ENCODE measurements around the gene NR5A1. TPM values are rescaled to one million over a fixed set of nuclear protein-coding genes. Genes with fewer than 3 reads are reported as not detected.

NR5A1 gene
- total and polyA plus RNA-seq, 7 donors: 0.03 to 0.60 TPM; not detected in 5

DNA sequence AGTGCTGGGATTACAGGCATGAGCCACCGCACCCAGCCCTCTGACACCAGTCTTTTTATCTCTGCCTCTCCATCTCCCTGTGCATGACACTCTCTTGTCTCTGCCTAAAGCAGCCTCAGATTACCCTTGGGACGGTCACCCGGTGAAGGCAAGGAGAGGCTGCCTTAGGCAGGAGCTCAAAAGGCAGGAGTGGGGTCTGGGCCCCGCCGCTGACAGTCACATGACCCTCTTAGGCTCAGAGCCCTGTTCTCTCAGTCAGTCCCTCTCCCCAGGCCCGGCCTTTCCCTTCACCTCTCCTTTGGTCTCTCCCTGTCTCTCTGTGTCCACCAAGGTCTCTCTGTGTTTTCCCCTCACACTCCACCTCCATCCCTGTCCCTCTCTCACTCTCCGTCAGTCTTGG is 34.4 kb downstream of the NR5A1 start:
- Histone ChIP-seq H3K4me3 (no peak overlapping the region), H3K27me3 (peaks cover 14 to 40% (median 26%) of the 10 kb centered on the region in 3 donors), H3K4me1 (peaks cover 0 to 8% (median 6%) of the 10 kb centered on the region in 4 donors), H3K27ac (no peak overlapping the region), H3K36me3 (no peaks in the 10 kb centered on the region), H3K9me3 (no peaks in the 10 kb centered on the region)
- DNase-seq: no peak
- TF ChIP-seq POLR2AphosphoS5 (IDR thresholded peaks at IDR 0.05) (no peak), POLR2A (IDR thresholded peaks at IDR 0.05) (no peak), EP300 (IDR thresholded peaks at IDR 0.05) (no peak), CTCF (IDR thresholded peaks at IDR 0.05) (no peak)
- intact Hi-C loops (cut with DNase I): no loop called here
- WGBS, 2 donors: 75 to 77% methylated on average over 7 of the region's 7 CpGs

GRCh38 chr9:124471761-124472160 is 35.4 kb downstream of the NR5A1 start:
- H3K36me3 ChIP-seq: no peaks in the 10 kb centered on the region
- WGBS, 2 donors: 79 to 82% methylated on average over 9 of the region's 9 CpGs
- no peaks in the 10 kb centered on the region for H3K4me1 ChIP-seq
- H3K9me3 ChIP-seq: no peaks in the 10 kb centered on the region
- intact Hi-C loops (cut with DNase I): no loop called here
- peaks cover 3 to 30% (median 16%) of the 10 kb centered on the region in 3 donors for H3K27me3 ChIP-seq
- H3K27ac ChIP-seq: no peak overlapping the region
- H3K4me3 ChIP-seq: no peak overlapping the region
- TF ChIP-seq POLR2A (IDR thresholded peaks at IDR 0.05): no peak
- no peak for TF ChIP-seq POLR2AphosphoS5 (IDR thresholded peaks at IDR 0.05)
- TF ChIP-seq EP300 (IDR thresholded peaks at IDR 0.05): no peak
- TF ChIP-seq CTCF (IDR thresholded peaks at IDR 0.05): no peak
- DNase-seq: no peak

GRCh38 chr9:124470726-124471125 is 36.5 kb downstream of the NR5A1 start:
- TF ChIP-seq CTCF (IDR thresholded peaks at IDR 0.05) (no peak), EP300 (IDR thresholded peaks at IDR 0.05) (no peak), POLR2A (IDR thresholded peaks at IDR 0.05) (no peak)
- Histone ChIP-seq H3K27ac (no peak overlapping the region), H3K36me3 (no peaks in the 10 kb centered on the region), H3K27me3 (peaks cover 0 to 28% (median 6%) of the 10 kb centered on the region in 3 donors), H3K9me3 (no peaks in the 10 kb centered on the region), H3K4me3 (no peak overlapping the region), H3K4me1 (no peaks in the 10 kb centered on the region)
- WGBS, 2 donors: 90 to 91% methylated on average over 7 of the region's 7 CpGs
- intact Hi-C loops (cut with DNase I): no loop called here
- no peak for DNase-seq

DNA sequence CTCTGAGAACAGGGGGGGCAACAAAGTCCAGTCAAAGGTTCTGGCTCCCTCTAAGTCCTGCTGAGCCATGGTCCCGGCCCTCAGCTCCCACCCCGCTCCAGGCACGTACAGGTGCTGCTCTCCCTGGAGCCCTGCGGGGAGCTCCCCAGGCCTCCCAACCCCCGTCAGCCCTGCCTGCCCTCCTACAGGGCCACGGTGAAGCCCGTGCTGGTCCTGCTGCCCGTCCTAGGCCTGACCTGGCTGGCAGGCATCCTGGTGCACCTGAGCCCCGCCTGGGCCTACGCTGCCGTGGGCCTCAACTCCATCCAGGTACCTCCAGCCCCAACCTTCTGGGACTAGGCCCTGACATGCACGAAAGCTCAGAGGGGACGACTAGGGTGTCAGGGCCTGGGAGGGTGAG is 36.9 kb downstream of the NR5A1 start:
- Histone ChIP-seq H3K4me1 (no peaks in the 10 kb centered on the region), H3K4me3 (no peak overlapping the region), H3K27me3 (peaks cover 0 to 24% (median 2%) of the 10 kb centered on the region in 3 donors), H3K9me3 (no peaks in the 10 kb centered on the region), H3K36me3 (no peaks in the 10 kb centered on the region), H3K27ac (no peak overlapping the region)
- DNase-seq: no peak
- 89 to 91% methylated on average over 13 of the region's 13 CpGs for WGBS, 2 donors
- intact Hi-C loops (cut with DNase I): no loop called here
- TF ChIP-seq POLR2AphosphoS5 (IDR thresholded peaks at IDR 0.05) (no peak), CTCF (IDR thresholded peaks at IDR 0.05) (no peak), EP300 (IDR thresholded peaks at IDR 0.05) (no peak), POLR2A (IDR thresholded peaks at IDR 0.05) (no peak)

Measured in sigmoid colon (tissue), 7 donors.